NK-92 treated with Interleukin-12 subunit alpha and Interleukin-12 subunit beta, amount 100 ng/mL, for 24 hours (cell line): Measurements from ENCODE around the gene PIGU.

ENCODE experiments used
- DNase-seq: peaks from one replicate; lab custom pipeline; 2025; lab: John Stamatoyannopoulos, UW

The PIGU gene

GRCh38 chr20:34654207-34654744, 22.6 kb downstream of the PIGU start:
- DNase-seq: no peak

GRCh38 chr20:34651200-34651599, 25.7 kb downstream of the PIGU start:
- DNase-seq: no peak

- DNase-seq: no peak
These were observed 29.2 kb downstream of the PIGU start for GRCh38 chr20:34647737-34648136.

GRCh38 chr20:34644951-34645350, 31.9 kb downstream of the PIGU start:
- no peak for DNase-seq

- no peak for DNase-seq
These were observed 32.5 kb downstream of the PIGU start for GRCh38 chr20:34644345-34644744.

GRCh38 chr20:34643928-34644327, 33.0 kb downstream of the PIGU start:
- no peak for DNase-seq

GRCh38 chr20:34642009-34642408, 34.9 kb downstream of the PIGU start:
- no peak for DNase-seq

- no peak for DNase-seq
These were observed 37.1 kb downstream of the PIGU start for GRCh38 chr20:34639755-34640222.

- no peak for DNase-seq
These were observed 38.4 kb downstream of the PIGU start for GRCh38 chr20:34638532-34638931.

GRCh38 chr20:34638039-34638292, 38.9 kb downstream of the PIGU start:
- no peak for DNase-seq

- no peak for DNase-seq
These were observed 39.5 kb downstream of the PIGU start for GRCh38 chr20:34637245-34638038.

GRCh38 chr20:34636648-34637047, 40.2 kb downstream of the PIGU start:
- no peak for DNase-seq

GRCh38 chr20:34634392-34634791, 42.5 kb downstream of the PIGU start:
- DNase-seq: no peak

- no peak for DNase-seq
These were observed 43.9 kb downstream of the PIGU start for GRCh38 chr20:34632870-34633452.

- DNase-seq: no peak
These were observed 47.0 kb downstream of the PIGU start for GRCh38 chr20:34629904-34630303.

GRCh38 chr20:34629342-34629741, 47.5 kb downstream of the PIGU start:
- no peak for DNase-seq

GRCh38 chr20:34628026-34628425, 48.9 kb downstream of the PIGU start:
- no peak for DNase-seq

- no peak for DNase-seq
These were observed 49.4 kb downstream of the PIGU start for GRCh38 chr20:34627458-34627857.

- no peak for DNase-seq
These were observed 49.9 kb downstream of the PIGU start for GRCh38 chr20:34626992-34627391.

GRCh38 chr20:34624629-34625028, 52.3 kb downstream of the PIGU start:
- no peak for DNase-seq

GRCh38 chr20:34622821-34623451, 54.0 kb downstream of the PIGU start:
- no peak for DNase-seq

- DNase-seq: no peak
These were observed 55.2 kb downstream of the PIGU start for GRCh38 chr20:34621383-34622367.
